NCI-H2227 (cell line): ENCODE measurements around the gene GRIK3.
"Not testable (repeated sequence)": the region's sequence is repeated elsewhere in the genome, so short reads cannot be mapped to it uniquely, and the experiment has no call there.

Experiments
- DNase-seq: peaks from one replicate; lab custom pipeline; 2025; ENCODE audit not compliant: unreplicated experiment; lab: John Stamatoyannopoulos, UW

Gene GRIK3

GRCh38 chr1:36948147-36948546, 86.2 kb downstream of the GRIK3 start:
- no peak for DNase-seq

DNA sequence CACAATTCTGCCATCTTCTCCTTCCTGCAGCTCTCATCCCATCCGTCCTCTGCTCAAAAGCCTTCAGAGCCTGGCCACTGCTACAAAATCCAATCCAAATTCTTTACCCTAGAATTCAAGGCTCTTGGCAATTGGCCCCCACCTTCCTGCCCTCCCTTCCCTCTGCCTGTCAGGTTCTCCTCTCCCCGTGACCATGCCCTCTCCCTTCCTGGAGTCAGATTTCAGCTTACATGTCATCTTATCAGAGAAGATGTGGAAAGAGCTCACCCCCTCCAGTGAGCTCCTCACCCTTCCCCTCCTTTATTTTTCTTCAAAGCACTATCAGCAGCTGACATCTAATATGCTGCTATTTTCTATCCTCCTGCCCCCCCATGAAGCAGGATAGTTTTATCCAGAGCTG, 86.9 kb downstream of the GRIK3 start:
- no peak for DNase-seq

DNA sequence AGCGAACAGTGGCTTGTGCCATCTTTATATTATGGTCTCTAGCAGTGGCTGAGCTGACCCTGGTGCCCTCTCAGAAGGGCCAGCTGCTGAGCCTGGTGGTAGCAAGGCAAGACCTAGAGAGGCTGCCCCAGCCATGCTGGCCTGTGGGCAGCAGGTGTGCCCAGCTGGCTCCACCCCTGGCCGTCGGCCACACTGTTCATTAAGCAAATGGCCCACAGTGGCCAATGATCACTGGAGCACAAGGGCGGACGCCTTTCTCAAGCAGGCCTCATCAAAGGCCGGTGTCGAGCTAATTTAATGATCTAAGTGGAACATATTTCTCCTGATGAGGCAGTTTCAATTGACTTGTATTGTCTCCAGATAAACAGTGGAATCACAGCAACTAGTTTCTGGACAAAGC, 89.4 kb downstream of the GRIK3 start:
- DNase-seq = no peak

- no peak for DNase-seq
Measured at GRCh38 chr1:36942148-36942547, 92.2 kb downstream of the GRIK3 start.

DNA sequence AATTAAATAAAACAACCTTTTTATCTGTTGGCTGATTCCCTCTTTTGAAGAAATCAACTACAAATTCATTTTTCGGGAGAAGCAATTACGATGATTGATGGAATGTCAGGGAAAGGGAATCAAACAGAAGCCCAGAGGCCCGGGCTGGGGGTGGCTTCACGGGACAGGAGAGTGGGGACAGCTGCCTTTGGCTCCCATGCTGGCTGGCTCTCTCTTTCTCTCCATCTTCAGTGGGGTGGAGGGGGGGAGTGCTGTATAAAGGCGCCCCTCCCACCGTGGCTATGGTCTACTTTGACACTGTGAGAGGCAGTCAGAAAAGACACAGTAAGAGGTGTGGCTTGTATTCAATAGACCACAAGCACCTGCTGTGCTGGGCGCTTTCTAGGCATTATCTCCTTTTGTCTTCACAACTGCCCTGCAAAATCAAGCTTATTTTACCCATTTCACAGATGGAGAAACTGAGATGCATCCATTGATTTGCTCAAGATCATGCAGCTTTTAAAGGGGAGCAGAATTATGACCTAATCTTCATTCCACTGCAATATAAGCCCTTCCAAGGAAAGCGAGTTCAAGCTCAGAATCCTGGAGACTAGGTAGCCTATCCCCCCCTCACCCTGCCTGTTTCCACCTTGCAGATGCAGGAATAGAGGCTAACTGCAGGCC, 92.9 kb downstream of the GRIK3 start:
- peak; percentile 35 for DNase-seq

DNA sequence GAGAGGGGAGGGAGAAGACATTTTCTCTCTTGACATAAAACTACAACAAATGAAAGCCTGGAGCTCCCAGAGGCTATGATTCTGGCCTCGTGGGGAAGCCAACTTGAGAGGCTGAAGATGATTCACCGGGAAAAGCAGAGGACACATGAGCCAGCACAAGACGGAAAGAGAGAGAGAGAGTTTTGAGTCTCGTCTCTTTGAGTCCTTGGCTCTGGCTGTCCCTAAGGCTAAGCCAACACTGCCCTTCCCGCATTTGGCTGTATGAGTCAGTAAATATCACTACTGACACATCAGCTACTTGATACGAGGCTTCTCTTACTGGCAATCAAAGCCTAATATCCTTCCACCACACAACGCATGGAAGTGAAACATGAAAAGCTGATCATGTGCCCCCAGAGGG, 95.5 kb downstream of the GRIK3 start:
- no peak for DNase-seq

DNA sequence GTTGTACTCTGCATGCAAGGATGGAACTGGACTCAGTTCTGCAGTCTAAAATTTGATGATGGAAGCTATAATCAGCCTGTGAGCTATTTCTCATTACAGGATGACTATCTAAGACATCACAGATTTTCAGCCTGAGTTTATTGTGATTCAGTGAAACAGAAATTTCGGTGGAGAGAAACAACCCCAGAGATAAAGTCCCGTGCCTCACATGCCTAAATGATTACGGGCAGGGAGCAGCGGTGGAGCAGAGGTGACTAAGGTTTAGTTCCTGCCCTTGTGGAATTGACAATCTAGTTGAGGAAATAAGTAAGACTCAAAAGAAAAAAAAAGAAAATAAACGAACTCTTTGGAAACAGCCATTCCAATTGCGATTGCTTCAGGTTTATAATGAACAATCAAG, 96.9 kb downstream of the GRIK3 start:
- no peak for DNase-seq

DNA sequence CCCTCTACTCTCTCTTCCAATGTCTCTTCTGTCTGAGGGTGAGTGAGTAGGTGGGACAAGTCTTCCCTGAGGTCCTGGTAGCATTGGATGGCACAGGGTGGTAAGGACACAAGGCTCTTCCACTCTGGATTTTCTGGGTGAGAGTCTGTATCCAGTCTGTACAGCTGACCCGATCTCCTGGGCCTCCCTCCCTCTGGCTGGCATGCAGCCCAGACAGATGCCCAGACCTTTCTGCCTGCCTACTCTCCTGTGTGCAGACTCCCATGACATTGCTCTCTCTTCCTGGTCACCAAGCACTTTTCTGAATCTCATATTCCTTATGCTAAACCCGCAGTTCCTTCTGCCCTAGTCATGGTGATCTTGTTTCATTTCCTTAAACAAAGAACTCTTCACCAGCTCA, 100.3 kb downstream of the GRIK3 start:
- DNase-seq = no peak

DNA sequence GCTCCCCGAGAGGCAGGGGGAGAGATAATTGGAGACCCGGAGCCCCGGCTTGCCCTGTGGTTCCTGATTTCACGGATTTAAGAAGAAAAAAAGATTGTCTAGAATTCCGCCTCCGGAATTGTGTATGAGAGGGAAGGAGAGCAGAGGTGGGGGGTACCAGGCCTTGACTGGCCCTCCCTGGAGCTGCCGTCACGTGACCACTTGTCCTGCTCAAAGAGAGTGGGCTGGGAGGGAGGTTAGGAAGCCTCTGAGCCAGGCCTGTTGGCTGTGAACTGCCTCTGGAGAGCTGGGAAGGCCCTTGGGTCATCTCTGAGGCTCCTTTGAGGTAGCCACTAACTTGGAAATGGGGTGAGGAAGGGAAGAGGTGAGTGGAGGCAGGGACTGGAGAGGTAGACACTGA, 106.5 kb downstream of the GRIK3 start:
- peak; percentile 58 for DNase-seq

GRCh38 chr1:36925251-36925650, 109.1 kb downstream of the GRIK3 start:
- DNase-seq = no peak

GRCh38 chr1:36924282-36924811, 110.0 kb downstream of the GRIK3 start:
- no peak for DNase-seq

DNA sequence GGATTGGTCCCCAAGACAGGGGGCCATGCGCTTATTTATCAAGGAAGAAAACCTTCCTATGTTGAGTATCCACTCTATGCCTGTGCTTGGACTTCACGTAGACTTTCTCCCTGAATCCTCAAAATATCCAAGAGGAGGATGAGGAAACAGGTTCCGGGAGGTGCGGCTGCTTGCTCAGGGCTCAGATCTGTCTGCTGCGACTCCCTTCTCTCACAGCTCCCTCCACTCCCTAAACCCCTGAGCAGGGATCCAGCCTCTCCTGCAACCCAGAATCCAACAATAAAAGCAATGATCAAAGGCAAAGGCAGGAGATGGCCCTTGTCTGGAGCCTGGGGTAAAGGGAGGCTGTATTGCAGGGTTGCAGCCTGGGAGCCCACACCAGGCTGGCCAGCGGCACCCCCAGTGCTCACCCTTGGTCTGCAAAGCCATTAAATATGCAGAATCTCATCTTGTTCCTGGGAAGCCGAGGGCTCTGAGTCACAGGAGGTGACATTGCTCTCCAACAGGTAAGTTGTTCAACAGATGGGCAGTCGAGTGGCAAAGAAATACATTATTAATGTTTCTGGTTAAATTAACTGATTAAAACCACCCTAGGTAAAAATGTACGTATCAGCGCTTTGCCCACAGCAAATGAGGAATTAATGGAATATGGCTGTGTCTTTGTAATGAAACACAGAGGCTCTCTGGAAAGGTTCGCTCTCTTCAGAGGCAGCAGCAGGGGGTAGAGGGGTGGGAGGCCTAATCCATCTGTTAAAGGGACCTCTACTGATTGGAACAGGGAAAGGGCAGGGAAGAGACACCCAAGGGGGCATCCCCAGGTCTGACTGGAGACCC, 111.5 kb downstream of the GRIK3 start:
- no peak for DNase-seq

DNA sequence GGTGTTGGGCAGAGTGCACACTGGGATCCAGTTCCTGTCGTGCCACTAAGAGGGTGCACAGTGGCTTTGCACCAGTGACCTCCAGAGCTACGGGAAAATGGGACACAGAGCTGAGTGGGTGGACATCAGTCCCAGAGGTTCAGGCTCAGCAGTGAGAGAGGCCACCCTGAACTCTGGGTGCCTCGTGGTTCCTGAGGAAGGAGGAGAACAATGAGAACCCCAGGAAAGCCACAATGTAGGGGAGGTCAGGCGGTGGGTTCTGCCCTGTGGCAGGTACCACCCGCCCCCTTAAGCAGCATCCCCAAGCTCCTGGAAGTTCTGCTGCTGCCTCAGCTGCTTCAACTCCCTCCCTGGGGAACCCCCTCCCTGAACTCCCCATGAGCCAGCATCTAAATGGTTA, 112.2 kb downstream of the GRIK3 start:
- DNase-seq = no peak

DNA sequence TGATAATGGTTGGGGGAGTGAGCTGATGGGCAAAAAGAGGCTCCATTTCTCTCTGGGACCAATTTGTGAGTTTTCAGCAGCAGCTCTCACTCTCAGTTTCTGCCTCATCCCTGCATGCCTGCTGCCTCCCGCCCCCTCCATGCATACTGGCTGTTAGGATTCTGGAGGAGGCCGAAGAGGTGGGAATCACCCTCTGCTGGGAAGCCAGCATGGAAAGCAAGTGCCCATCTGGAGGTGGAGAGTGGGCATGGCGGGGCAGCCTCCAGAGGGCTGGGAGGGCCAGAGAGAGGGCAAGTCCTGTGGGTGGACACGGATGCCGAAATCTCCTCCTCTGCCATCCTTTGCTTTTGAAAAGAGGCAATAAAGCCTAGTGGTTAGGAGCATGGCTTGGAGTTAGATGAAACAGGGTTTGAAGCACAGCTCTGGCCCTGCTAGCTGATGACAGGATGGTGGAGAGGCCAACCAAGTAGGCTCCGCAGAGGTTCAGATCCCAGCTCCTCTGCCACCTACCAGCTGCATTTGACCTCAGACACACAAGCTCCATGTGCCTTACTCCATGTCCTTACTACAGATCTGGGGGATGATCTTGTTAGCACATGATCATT, 113.4 kb downstream of the GRIK3 start:
- no peak for DNase-seq

DNA sequence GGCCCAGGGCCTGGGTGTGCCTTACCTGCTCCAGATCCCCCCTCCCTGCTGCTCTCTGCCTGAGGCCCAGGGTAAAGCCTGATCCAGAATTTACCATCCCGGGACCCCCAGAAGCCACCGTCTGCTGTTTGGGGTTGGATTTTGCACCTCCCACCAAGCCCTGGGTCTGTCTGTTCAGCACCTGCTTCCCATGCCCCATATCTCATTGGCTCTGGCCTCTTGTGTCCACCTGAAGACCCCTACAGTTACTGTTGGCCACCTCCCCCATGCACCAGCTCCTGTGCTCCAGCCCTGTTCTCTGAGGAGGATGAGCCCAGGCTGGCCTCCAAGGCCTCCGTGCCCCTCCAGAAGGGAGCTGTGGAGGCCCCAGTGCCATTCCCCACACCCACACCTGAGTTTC, 113.9 kb downstream of the GRIK3 start:
- no peak for DNase-seq

DNA sequence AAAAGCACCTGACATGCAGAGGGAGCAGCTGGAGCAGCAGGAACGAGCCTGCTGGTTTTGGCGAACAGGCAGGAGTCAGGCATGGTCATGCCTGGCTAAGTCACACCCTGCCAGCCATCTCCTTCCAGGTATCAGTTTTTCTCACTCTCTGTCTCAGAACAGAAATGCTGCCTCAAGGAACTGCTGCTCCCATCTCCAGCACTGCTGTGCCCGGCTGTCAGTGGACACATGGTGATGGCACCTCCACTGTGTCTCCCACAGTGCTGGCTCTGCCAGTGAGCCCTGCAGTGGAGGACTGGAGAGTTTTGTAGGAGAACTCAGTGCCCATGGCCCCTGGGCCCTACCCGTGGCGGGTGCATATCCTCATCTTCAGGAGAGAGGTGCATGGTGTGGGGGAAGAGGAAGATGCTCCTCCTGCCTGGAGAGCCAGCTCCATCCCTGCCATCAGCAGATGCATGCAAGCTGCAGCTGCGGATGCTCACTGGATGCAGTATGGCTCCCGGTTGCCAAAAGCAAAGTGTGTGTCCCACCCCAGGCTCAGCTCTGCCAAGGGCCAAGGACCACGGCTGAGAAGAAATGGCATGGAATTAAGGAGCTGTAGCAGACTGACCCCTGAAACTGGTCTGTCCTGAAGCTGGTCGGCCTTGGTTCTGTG, 114.7 kb downstream of the GRIK3 start:
- DNase-seq = no peak

DNA sequence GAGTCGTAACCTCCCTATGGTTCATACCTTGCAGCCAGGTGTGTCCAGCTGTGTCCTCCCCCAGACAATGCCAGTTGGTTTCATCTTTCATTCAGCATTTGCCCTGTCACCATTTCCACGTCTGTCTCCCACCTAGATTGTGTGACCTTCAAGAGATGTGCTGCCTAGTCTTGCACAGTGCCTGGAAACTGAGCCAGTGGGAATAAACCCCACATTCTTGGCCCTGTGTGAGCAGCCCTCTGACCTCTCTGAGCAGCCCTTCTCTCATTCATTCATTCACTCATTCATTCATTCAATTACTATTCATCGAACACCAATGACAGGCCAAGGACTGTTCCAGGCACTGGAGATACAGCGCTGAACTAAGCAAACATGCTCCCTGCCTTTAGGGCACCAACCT, 115.7 kb downstream of the GRIK3 start:
- no peak for DNase-seq

- not testable (repeated sequence) for DNase-seq
Measured at GRCh38 chr1:36916542-36916941, 117.8 kb downstream of the GRIK3 start.

DNA sequence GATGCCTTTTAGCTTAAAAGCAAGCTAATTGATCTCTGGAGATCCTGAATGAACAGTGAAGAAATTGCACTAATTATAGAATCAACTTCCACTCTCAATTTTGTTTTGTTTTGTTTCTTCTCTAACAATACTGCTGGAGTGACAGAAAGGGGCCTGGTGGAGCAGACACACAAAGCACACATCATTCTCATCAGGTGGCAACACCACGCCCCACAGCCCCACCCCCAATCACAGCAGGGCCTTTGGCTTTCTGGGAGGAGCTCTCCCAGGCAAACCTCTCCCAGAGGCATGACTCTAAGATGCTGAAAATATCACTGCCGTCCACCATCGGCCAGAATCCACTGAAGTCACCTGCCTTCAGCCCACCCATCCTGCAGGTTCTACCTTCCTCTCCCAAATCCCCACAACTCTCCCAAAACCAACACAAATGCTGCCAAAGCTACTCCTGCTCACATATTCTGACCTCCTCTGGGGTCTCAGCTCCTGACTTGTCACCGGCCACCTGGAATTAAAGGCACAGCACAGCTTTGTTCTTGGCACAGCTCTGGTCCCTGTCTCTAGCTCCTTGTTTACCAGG, 120.7 kb downstream of the GRIK3 start:
- DNase-seq = peak; percentile 67

DNA sequence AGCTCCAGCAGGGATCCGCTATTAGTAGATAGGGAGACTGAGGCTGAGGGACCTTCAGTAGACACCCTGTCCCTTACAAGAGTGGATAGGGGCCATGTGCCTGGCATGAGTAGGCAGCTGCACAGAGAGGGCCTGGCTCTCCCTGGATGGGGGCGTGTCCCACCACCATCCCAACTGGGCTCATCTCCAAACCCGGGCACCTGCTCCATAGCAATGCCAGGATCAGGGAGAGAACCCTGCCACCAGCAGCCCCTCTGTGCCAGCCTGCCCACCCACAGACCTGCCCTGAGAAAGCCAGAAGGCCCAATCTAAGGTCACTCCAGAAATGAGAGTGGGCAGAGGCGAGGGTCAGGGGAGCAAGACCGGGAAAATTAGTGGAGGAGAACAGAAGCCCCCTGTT, 121.3 kb downstream of the GRIK3 start:
- no peak for DNase-seq

DNA sequence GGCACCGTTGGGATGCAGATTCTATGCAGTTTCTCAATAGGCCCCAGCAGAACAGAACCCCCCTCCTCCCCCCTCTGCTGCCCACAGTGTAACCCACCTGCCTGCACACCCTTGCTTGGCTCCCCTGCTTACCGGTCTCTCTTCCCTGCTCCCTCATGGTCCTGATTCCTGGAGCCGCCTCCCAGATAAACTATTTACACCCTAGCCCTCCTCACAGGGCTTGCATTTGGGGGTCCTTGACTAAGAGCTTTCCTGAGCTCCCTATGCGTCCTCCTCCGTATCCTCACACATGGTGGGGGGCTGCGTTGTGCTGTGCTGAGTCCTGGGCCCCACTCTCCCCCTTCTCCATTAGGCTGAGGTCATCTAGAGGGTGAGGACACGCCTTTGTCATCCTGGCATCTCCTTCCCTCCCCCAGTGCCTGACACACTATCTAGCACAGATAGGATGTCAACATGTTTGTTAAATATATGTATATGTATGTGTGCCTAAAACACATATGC, 121.9 kb downstream of the GRIK3 start:
- no peak for DNase-seq
